ENCODE measurements around the gene CAPN3. TPM values are rescaled to one million over a fixed set of nuclear protein-coding genes. Genes with fewer than 3 reads are reported as not detected.
"Not testable (repeated sequence)": the region's sequence is repeated elsewhere in the genome, so short reads cannot be mapped to it uniquely, and the experiment has no call there.

CAPN3 gene
- 10 to 100 TPM in 2 of 4 donors, 1 to 10 TPM in 1, under 1 TPM in 1; 0.29 to 17.4 (median 9.4) TPM for total RNA-seq

GRCh38 chr15:42359249-42359648, at the start of gene CAPN3:
Gene CAPN3, plus strand, starts transcription at chr15:42359501. Its CDS starts 305 bp downstream, at chr15:42359806.
- Histone ChIP-seq H3K4me1 (no peaks in the 10 kb centered on the region), H3K36me3 (no peaks in the 10 kb centered on the region), H3K4me3 (no peak within 1 kb of the TSS), H3K9me3 (no peaks in the 10 kb centered on the region), H3K27me3 (no peaks in the 10 kb centered on the region), H3K27ac (no peak within 1 kb of the TSS)
- intact Hi-C loops (cut with DNase I; ENCODE audit: low total_unique reads) = no loop called here
- no peak for TF ChIP-seq CTCF (IDR thresholded peaks at IDR 0.05)
- no peak for TF ChIP-seq POLR2A (IDR thresholded peaks at IDR 0.05)
- DNase-seq = no peak

- Histone ChIP-seq H3K9me3 (no peaks in the 10 kb centered on the region), H3K27ac (no peak overlapping the region), H3K27me3 (no peaks in the 10 kb centered on the region), H3K4me1 (no peaks in the 10 kb centered on the region), H3K36me3 (no peaks in the 10 kb centered on the region), H3K4me3 (no peak overlapping the region)
- DNase-seq = no peak
- TF ChIP-seq POLR2A (IDR thresholded peaks at IDR 0.05) (no peak), CTCF (IDR thresholded peaks at IDR 0.05) (no peak)
- intact Hi-C loops (cut with DNase I; ENCODE audit: low total_unique reads) = no loop called here
Observed at GRCh38 chr15:42313463-42313862, 45.8 kb upstream of the CAPN3 start.

GRCh38 chr15:42314818-42315217, 44.5 kb upstream of the CAPN3 start:
- H3K27ac ChIP-seq = no peak overlapping the region
- no peak for DNase-seq
- H3K36me3 ChIP-seq = no peaks in the 10 kb centered on the region
- H3K9me3 ChIP-seq = no peaks in the 10 kb centered on the region
- no peaks in the 10 kb centered on the region for H3K4me1 ChIP-seq
- no peaks in the 10 kb centered on the region for H3K27me3 ChIP-seq
- H3K4me3 ChIP-seq = no peak overlapping the region
- TF ChIP-seq POLR2A (IDR thresholded peaks at IDR 0.05) = no peak
- no peak for TF ChIP-seq CTCF (IDR thresholded peaks at IDR 0.05)
- intact Hi-C loops (cut with DNase I; ENCODE audit: low total_unique reads) = no loop called here

GRCh38 chr15:42315521-42315920, 43.8 kb upstream of the CAPN3 start:
- DNase-seq = no peak
- Histone ChIP-seq H3K27me3 (no peaks in the 10 kb centered on the region), H3K4me1 (no peaks in the 10 kb centered on the region), H3K4me3 (no peak overlapping the region), H3K9me3 (no peaks in the 10 kb centered on the region), H3K27ac (no peak overlapping the region), H3K36me3 (no peaks in the 10 kb centered on the region)
- no peak for TF ChIP-seq CTCF (IDR thresholded peaks at IDR 0.05)
- no peak for TF ChIP-seq POLR2A (IDR thresholded peaks at IDR 0.05)
- intact Hi-C loops (cut with DNase I; ENCODE audit: low total_unique reads) = no loop called here

- H3K9me3 ChIP-seq; DNase-seq; H3K27me3 ChIP-seq; intact Hi-C loops (cut with DNase I; ENCODE audit: low total_unique reads); H3K27ac ChIP-seq; H3K36me3 ChIP-seq; H3K4me3 ChIP-seq; H3K4me1 ChIP-seq: not testable (repeated sequence)
Observed at GRCh38 chr15:42316282-42316805, 43.0 kb upstream of the CAPN3 start.

- intact Hi-C loops (cut with DNase I; ENCODE audit: low total_unique reads) = no loop called here
- Histone ChIP-seq H3K4me3 (no peak overlapping the region), H3K4me1 (no peaks in the 10 kb centered on the region), H3K9me3 (no peaks in the 10 kb centered on the region), H3K27ac (no peak overlapping the region), H3K27me3 (no peaks in the 10 kb centered on the region), H3K36me3 (no peaks in the 10 kb centered on the region)
- TF ChIP-seq POLR2A (IDR thresholded peaks at IDR 0.05) (no peak), CTCF (IDR thresholded peaks at IDR 0.05) (no peak)
- DNase-seq = no peak
Observed at GRCh38 chr15:42319206-42319605, 40.1 kb upstream of the CAPN3 start.
